ENCODE data around the gene METTL6.

DNA sequence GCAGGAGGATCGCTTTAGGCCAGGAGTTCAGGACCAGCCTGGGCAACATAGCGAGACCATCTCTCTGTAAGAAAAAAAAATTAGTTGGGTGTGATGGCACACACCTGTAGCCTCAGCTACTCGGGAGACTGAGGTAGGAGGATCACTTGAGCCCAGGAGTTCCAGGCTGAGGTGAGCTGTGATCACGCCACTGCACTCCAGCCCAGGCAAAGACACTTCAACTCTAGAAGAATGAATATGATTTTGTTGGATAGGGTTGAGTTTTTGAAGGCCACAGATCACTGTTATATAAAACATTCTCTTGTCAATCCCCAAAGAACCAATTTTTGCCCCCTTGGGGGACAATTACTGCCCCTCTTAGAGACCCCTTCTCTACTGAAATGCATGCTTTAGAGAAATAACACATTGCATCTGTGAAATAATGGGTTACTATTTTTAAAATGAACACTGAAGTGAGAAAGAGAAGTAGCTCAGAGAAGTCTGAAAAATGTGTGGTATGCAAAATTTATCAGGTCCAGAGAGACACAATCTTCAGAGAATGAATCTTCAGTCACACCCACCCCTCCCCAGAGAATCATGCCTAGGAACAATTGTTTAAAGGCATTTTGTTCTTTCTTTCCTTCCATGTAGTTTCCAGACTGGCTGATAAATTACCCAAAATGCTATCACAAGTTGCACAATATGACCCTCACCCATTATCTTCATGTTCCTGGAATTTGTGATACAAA is 42.7 kb downstream of the METTL6 start:
- no peak for TF ChIP-seq EZH2phosphoT487 (IDR thresholded peaks at IDR 0.05; ENCODE audit: borderline replicate concordance, low read length)
- TF ChIP-seq CTCF (IDR thresholded peaks at IDR 0.05; ENCODE audit: low read depth, low read length, poor library complexity, severe bottlenecking): no peak
